HepG2 (cell line): Measurements from ENCODE around the gene RRAS. TPM values are rescaled to one million over a fixed set of nuclear protein-coding genes. Genes with fewer than 3 reads are reported as not detected.
A peak's percentile ranks its signal among the peaks of the same experiment; 100 is the strongest.

ENCODE experiments used
- ASH2L ChIP-seq: fragments of 300-600, 200-600 bp; sonication (generic); IDR thresholded peaks from 2 replicates; pipeline ENCODE4 v1.7.0; 2017; ENCODE audit warnings: low read depth, mild to moderate bottlenecking, moderate library complexity, mixed read lengths, low read length; ENCODE audit not compliant: insufficient read length
- BRF2 ChIP-seq: sonication (generic); formaldehyde crosslinking; IDR thresholded peaks from 2 replicates; pipeline ENCODE4 v1.8.1; 2022; ENCODE audit warnings: mild to moderate bottlenecking, missing genetic modification reagents
- CEBPB ChIP-seq: IDR thresholded peaks from 2 replicates; pipeline ENCODE4 v1.6.1; 2011; ENCODE audit warnings: low read depth, low read length, improper control_type of control experiment, borderline replicate concordance
- PBX2 ChIP-seq: IDR thresholded peaks from 2 replicates; pipeline ENCODE4 v1.6.1; 2016; ENCODE audit warnings: control low read depth
- PCBP1 ChIP-seq: fragments of 200-400 bp; formaldehyde crosslinking; IDR thresholded peaks from 2 replicates; pipeline ENCODE4 v1.6.1; 2017; ENCODE audit warnings: mild to moderate bottlenecking, low read depth, low read length, borderline replicate concordance
- SALL2 ChIP-seq: sonication (generic); formaldehyde crosslinking; IDR thresholded peaks from 2 replicates; pipeline ENCODE4 v1.8.1; 2023; ENCODE audit warnings: mild to moderate bottlenecking, missing genetic modification reagents, inconsistent platforms
- ZNF776 ChIP-seq: sonication (generic); formaldehyde crosslinking; IDR thresholded peaks from 2 replicates; pipeline ENCODE4 v1.4.0; 2020; ENCODE audit warnings: mild to moderate bottlenecking, missing genetic modification reagents
- ZNF883 ChIP-seq: sonication (generic); formaldehyde crosslinking; IDR thresholded peaks from 2 replicates; pipeline ENCODE4 v1.5.1; 2020; ENCODE audit warnings: mild to moderate bottlenecking, missing genetic modification reagents; ENCODE audit errors: not compliant biosample characterization
- polyA plus RNA-seq, 8 experiments: library from polyadenylated mRNA; depleted of rRNA in 3 of 8; stranded (reverse) in 7 of 8; unstranded in 1 of 8; fragments of >200 nt; fragmentation: Illumina TruSeq in 4 of 8; extraction: Trizol in 4 of 8; gene quantifications; 2 replicates each; pipeline versions ENCODE4 v1.2.1 to v1.2.3, GENCODE V29; 2011 to 2016; ENCODE audit warnings: low read depth in 4 of 8, missing spikeins in 1 of 8, mixed read lengths in 1 of 8; ENCODE audit not compliant: insufficient read depth in 1 of 8
- total RNA-seq, 5 experiments: library from RNA; depleted of rRNA; stranded (reverse); fragments of >200 nt; fragmentation: Illumina TruSeq; extraction: Trizol; gene quantifications; 2 replicates each; pipeline ENCODE4 v1.2.3, GENCODE V29; 2016; ENCODE audit warnings: low read depth in 1 of 5
- TF ChIP-seq, protein P1 (sequence below), 2 experiments: fragments of 450-650 bp in 1 of 2; sonication (generic) in 1 of 2; formaldehyde crosslinking in 1 of 2; IDR thresholded peaks; 2 replicates each; pipeline versions ENCODE4 v1.6.1 to v1.8.0; 2016 to 2022; ENCODE audit warnings: antibody characterized with exemption in 1 of 2, mild to moderate bottlenecking in 1 of 2, missing genetic modification reagents in 1 of 2
- TF ChIP-seq, protein P2 (sequence below): sonication (generic); formaldehyde crosslinking; IDR thresholded peaks from 2 replicates; pipeline ENCODE4 v1.4.0; 2020; ENCODE audit warnings: missing genetic modification reagents, borderline replicate concordance

RRAS gene
- total and polyA plus RNA-seq, 2 of the 13 experiments (the other 11 are each of a cell fraction or from before 2014, with no cell fraction given) = 1.5 to 12.0 TPM

DNA sequence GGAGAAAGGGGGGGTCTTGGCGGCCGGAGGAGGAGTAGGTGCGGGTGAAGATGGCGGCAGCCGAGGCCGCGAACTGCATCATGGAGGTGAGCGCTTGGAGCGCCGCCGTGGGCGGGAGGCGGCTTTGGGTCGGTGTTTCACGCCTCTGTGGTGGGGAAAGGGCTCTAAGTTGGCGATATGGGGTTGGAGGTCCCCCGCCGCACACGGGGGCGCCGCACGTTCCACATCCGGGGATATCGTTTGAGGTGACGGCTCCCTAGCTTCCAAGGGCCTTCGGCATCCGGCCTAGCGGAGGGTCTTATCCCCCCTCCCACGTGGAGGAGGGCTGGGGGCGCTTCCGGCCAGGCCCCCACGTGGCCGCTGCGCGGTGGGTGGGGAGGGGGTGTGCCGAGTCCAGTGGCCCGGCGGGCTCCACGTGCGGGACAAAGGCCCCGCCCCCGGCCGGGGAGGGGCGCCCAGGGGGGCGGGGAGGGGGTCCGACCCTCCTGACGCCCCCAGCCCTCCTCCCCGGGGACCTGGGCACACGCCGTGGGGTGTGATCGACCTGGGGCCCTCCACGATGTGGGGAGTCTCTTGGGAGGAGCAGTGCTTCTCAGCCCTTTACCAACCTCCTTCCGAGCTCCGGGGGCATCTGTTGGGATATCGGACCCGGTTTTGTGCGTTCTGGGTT, 37.4 kb upstream of the RRAS start, which contains the start of gene PRMT1 (continued):
- TF ChIP-seq, protein P1, sequence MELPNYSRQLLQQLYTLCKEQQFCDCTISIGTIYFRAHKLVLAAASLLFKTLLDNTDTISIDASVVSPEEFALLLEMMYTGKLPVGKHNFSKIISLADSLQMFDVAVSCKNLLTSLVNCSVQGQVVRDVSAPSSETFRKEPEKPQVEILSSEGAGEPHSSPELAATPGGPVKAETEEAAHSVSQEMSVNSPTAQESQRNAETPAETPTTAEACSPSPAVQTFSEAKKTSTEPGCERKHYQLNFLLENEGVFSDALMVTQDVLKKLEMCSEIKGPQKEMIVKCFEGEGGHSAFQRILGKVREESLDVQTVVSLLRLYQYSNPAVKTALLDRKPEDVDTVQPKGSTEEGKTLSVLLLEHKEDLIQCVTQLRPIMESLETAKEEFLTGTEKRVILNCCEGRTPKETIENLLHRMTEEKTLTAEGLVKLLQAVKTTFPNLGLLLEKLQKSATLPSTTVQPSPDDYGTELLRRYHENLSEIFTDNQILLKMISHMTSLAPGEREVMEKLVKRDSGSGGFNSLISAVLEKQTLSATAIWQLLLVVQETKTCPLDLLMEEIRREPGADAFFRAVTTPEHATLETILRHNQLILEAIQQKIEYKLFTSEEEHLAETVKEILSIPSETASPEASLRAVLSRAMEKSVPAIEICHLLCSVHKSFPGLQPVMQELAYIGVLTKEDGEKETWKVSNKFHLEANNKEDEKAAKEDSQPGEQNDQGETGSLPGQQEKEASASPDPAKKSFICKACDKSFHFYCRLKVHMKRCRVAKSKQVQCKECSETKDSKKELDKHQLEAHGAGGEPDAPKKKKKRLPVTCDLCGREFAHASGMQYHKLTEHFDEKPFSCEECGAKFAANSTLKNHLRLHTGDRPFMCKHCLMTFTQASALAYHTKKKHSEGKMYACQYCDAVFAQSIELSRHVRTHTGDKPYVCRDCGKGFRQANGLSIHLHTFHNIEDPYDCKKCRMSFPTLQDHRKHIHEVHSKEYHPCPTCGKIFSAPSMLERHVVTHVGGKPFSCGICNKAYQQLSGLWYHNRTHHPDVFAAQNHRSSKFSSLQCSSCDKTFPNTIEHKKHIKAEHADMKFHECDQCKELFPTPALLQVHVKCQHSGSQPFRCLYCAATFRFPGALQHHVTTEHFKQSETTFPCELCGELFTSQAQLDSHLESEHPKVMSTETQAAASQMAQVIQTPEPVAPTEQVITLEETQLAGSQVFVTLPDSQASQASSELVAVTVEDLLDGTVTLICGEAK (IDR thresholded peaks at IDR 0.05) = no peak
- TF ChIP-seq, protein P1 (CRISPR knock-in tag; IDR thresholded peaks at IDR 0.05) = peak; percentile 64; the same call in 1 of the 2 replicates
- TF ChIP-seq SALL2 (CRISPR knock-in tag) (peak; percentile 74), ASH2L (peak; percentile 39), PCBP1 (no peak), BRF2 (CRISPR knock-in tag) (0 out of 2 replicates have a peak, but pooled peaks have one; percentile 27), PBX2 (CRISPR knock-in tag) (no peak), ZNF883 (peak; percentile 53), CEBPB (no peak), ZNF776 (CRISPR knock-in tag) (peak; percentile 64)
- TF ChIP-seq, protein P2, sequence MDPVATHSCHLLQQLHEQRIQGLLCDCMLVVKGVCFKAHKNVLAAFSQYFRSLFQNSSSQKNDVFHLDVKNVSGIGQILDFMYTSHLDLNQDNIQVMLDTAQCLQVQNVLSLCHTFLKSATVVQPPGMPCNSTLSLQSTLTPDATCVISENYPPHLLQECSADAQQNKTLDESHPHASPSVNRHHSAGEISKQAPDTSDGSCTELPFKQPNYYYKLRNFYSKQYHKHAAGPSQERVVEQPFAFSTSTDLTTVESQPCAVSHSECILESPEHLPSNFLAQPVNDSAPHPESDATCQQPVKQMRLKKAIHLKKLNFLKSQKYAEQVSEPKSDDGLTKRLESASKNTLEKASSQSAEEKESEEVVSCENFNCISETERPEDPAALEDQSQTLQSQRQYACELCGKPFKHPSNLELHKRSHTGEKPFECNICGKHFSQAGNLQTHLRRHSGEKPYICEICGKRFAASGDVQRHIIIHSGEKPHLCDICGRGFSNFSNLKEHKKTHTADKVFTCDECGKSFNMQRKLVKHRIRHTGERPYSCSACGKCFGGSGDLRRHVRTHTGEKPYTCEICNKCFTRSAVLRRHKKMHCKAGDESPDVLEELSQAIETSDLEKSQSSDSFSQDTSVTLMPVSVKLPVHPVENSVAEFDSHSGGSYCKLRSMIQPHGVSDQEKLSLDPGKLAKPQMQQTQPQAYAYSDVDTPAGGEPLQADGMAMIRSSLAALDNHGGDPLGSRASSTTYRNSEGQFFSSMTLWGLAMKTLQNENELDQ (CRISPR knock-in tag) = no peak
